Measurements from ENCODE around the gene HM13. TPM values are rescaled to one million over a fixed set of nuclear protein-coding genes. Genes with fewer than 3 reads are reported as not detected.

Gene HM13
- total RNA-seq, 2 experiments from 2014 or later = 51.3 to 148 TPM

DNA sequence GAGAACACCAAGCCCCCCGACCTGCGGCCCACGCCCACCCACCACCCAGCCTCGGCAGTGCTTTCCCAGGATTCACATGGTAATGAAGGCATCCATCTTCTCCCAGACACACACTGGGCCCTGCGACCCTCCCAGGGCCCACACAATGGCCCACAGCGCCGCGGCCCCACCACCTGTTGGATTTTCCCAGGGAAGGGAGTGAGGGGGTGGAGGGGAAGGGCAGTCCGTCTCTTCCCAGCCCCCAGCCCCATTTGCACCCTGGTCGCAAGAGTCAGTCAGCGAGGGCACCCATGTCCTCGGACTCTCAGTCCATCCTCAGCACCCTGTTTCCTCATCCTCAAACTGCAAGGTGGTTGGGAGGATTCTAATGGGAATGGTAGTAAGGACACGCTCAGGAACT is 67.1 kb downstream of the HM13 start:
- ChIA-PET CTCF (ENCODE audit: unreplicated experiment) (no interaction called here), POLR2A (no interaction called here)
- H4K20me1 ChIP-seq (ENCODE audit: insufficient read depth, low read length) = no peaks in the 10 kb centered on the region
- no peaks in the 10 kb centered on the region for H3K4me1 ChIP-seq (ENCODE audit: insufficient read depth, low read length, poor library complexity, severe bottlenecking)
- no peak for TF ChIP-seq EZH2phosphoT487 (IDR thresholded peaks at IDR 0.05; ENCODE audit: borderline replicate concordance, low read depth, low read length)
- TF ChIP-seq, protein P1, sequence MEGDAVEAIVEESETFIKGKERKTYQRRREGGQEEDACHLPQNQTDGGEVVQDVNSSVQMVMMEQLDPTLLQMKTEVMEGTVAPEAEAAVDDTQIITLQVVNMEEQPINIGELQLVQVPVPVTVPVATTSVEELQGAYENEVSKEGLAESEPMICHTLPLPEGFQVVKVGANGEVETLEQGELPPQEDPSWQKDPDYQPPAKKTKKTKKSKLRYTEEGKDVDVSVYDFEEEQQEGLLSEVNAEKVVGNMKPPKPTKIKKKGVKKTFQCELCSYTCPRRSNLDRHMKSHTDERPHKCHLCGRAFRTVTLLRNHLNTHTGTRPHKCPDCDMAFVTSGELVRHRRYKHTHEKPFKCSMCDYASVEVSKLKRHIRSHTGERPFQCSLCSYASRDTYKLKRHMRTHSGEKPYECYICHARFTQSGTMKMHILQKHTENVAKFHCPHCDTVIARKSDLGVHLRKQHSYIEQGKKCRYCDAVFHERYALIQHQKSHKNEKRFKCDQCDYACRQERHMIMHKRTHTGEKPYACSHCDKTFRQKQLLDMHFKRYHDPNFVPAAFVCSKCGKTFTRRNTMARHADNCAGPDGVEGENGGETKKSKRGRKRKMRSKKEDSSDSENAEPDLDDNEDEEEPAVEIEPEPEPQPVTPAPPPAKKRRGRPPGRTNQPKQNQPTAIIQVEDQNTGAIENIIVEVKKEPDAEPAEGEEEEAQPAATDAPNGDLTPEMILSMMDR (conservative IDR thresholded peaks at IDR 0.05; ENCODE audit: low read length) = no peak
- H3K36me3 ChIP-seq (ENCODE audit: insufficient read depth, low read length) = no peaks in the 10 kb centered on the region
- H3K4me3 ChIP-seq (ENCODE audit: low read depth, low read length, poor library complexity, severe bottlenecking) = no peak overlapping the region
- intact Hi-C loops (cut with micrococcal nuclease; ENCODE audit: unreplicated experiment) = no loop called here
- no peak for DNase-seq (ENCODE audit: low spot score)
- H3K79me2 ChIP-seq (ENCODE audit: insufficient read depth, low read depth, low read length) = no peaks in the 10 kb centered on the region
- H3K27ac ChIP-seq (ENCODE audit: low read depth, low read length, poor library complexity, severe bottlenecking) = no peak overlapping the region
- no peaks in the 10 kb centered on the region for H3K9me3 ChIP-seq (ENCODE audit: low read length)
- BruUV-seq (replicated peaks) = no TSS peak
- no peak overlapping the region for H3K4me2 ChIP-seq (ENCODE audit: low read length)
- no peak overlapping the region for H2AFZ ChIP-seq (ENCODE audit: low read length)
- no peaks in the 10 kb centered on the region for H3K9me2 ChIP-seq (ENCODE audit: insufficient read depth, low read length)

DNA sequence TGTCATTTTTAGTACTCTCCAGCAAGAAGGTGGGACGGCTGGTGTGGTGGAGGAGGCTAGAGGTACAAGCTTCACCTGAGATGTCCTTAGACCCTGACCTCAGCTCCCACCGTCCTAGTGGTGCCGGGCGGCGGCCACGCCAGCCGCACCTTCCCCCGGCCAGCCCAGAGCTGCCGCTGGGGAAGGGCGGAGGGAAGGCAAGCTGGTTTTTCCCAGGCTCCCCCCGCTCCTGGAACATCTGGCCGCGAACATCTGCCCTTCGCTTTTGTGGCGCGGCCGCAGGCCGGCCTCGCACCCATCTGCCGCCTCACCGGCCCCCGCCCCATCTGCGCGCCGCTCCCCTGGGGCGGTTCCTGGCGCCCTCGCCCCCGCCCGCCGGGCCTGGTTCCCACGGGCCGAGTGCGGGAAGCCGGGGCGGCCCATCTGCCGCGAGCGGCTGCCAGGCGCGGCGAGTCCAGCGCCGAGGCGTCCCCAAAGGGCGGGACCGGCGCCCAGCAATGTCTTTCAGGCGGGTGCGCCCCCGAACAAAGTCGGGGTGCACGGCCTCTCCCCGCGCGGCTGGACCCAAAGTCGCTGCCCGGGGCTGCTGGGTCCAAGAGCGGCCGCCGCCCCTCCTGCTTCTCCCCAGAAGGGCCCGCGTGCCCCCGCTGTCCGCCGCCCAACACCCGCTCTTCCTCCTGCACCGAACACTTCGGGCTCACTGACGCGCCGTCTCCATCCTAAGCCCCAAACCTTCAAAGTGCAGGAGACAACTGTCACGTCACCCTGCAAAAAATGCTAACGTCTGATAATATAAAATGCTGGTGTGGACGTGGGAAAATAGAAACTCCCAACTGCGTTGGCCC is 73.5 kb downstream of the HM13 start:
- no peaks in the 10 kb centered on the region for H3K9me3 ChIP-seq (ENCODE audit: low read length)
- TF ChIP-seq, protein P1 (conservative IDR thresholded peaks at IDR 0.05; ENCODE audit: low read length) = no peak
- H2AFZ ChIP-seq (ENCODE audit: low read length) = no peak overlapping the region
- H3K4me3 ChIP-seq (ENCODE audit: low read depth, low read length, poor library complexity, severe bottlenecking) = no peak overlapping the region
- H4K20me1 ChIP-seq (ENCODE audit: insufficient read depth, low read length) = no peaks in the 10 kb centered on the region
- no peaks in the 10 kb centered on the region for H3K9me2 ChIP-seq (ENCODE audit: insufficient read depth, low read length)
- H3K27ac ChIP-seq (ENCODE audit: low read depth, low read length, poor library complexity, severe bottlenecking) = no peak overlapping the region
- POLR2A ChIA-PET = interaction anchor here (0.6 kb wide), 2 partner anchors 9 to 22 kb away, joined by 3 read pairs; no protein-coding TSS in a partner anchor
- DNase-seq (ENCODE audit: low spot score) = no peak
- no peak overlapping the region; the same call in 1 of the 2 replicates for H3K4me2 ChIP-seq (ENCODE audit: low read length)
- H3K4me1 ChIP-seq (ENCODE audit: insufficient read depth, low read length, poor library complexity, severe bottlenecking) = no peaks in the 10 kb centered on the region
- no peaks in the 10 kb centered on the region for H3K79me2 ChIP-seq (ENCODE audit: insufficient read depth, low read depth, low read length)
- no peaks in the 10 kb centered on the region for H3K36me3 ChIP-seq (ENCODE audit: insufficient read depth, low read length)
- CTCF ChIA-PET (ENCODE audit: unreplicated experiment) = no interaction called here
- intact Hi-C loops (cut with micrococcal nuclease; ENCODE audit: unreplicated experiment) = no loop called here
- no TSS peak for BruUV-seq (replicated peaks)

DNA sequence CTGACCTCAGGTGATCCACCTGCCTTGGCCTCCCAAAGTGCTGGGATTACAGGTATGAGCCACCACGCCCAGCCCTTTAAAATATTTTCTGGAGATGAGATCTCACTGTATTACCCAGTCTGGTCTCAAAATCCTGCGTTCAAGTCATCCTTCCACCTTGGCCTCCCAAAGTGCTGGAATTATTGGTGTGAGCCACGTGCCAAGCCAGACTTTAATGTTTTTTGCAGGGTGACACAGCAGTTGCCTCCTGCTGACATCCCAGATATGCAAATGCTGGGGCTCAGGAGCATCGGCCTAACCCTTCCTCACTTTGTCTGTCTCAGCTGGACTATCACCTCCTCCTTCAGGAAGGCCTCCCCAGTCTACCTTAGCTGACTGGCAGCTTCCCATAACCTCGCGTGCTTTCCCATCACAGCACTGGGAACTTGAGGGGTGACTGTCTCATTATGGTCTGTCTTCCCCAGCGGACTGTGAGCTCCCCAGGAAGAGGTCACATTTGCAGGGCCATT is 76.5 kb downstream of the HM13 start:
- intact Hi-C loops (cut with micrococcal nuclease; ENCODE audit: unreplicated experiment) = no loop called here
- ChIA-PET POLR2A (interaction anchor here (1.0 kb wide), 1 partner anchor 11 kb away, joined by 3 read pairs; no protein-coding TSS in a partner anchor), CTCF (ENCODE audit: unreplicated experiment) (interaction anchor here (0.6 kb wide), 1 partner anchor 21 kb away, joined by 3 read pairs; no protein-coding TSS in a partner anchor)
- no peak for TF ChIP-seq EZH2phosphoT487 (IDR thresholded peaks at IDR 0.05; ENCODE audit: borderline replicate concordance, low read depth, low read length)
- TF ChIP-seq, protein P1 (conservative IDR thresholded peaks at IDR 0.05; ENCODE audit: low read length) = no peak
- BruUV-seq (replicated peaks) = no TSS peak
- Histone ChIP-seq H3K4me3 (ENCODE audit: low read depth, low read length, poor library complexity, severe bottlenecking) (no peak overlapping the region), H3K9me2 (ENCODE audit: insufficient read depth, low read length) (no peaks in the 10 kb centered on the region), H3K4me2 (ENCODE audit: low read length) (no peak overlapping the region), H3K79me2 (ENCODE audit: insufficient read depth, low read depth, low read length) (no peaks in the 10 kb centered on the region), H3K9me3 (ENCODE audit: low read length) (no peaks in the 10 kb centered on the region), H3K36me3 (ENCODE audit: insufficient read depth, low read length) (no peaks in the 10 kb centered on the region), H4K20me1 (ENCODE audit: insufficient read depth, low read length) (no peaks in the 10 kb centered on the region), H2AFZ (ENCODE audit: low read length) (no peak overlapping the region), H3K27ac (ENCODE audit: low read depth, low read length, poor library complexity, severe bottlenecking) (no peak overlapping the region), H3K4me1 (ENCODE audit: insufficient read depth, low read length, poor library complexity, severe bottlenecking) (no peaks in the 10 kb centered on the region)
- DNase-seq (ENCODE audit: low spot score) = no peak
